SK-N-SH (cell line): ENCODE data around the gene C6orf120. TPM values are rescaled to one million over a fixed set of nuclear protein-coding genes. Genes with fewer than 3 reads are reported as not detected.

ENCODE experiments used
- CTCF ChIA-PET: fragments of 300-600, 350-600 bp; formaldehyde crosslinking; extraction: SDS; loops from one replicate; lab custom pipeline; 2021; lab: Yijun Ruan, JAX
- POLR2A ChIA-PET: fragments of 350-600 bp; sonication (Branson Sonifier 250); formaldehyde crosslinking; extraction: SDS; loops from one replicate; lab custom pipeline; 2020; ENCODE audit warnings: antibody characterized with exemption, inconsistent platforms; lab: Yijun Ruan, JAX
- DNase-seq: peaks from one replicate; pipeline ENCODE4 v3.0.0; 2012
- H2AFZ ChIP-seq: fragments of 200-600 bp; sonication (generic); 2 replicates; pipeline ENCODE4 v1.8.1; 2016; ENCODE audit warnings: antibody characterized with exemption, mild to moderate bottlenecking, low read depth
- H3F3A ChIP-seq: fragments of 200-600 bp; sonication (generic); replicated peaks from 2 replicates; pipeline ENCODE3; 2016; ENCODE audit warnings: antibody characterized with exemption, mild to moderate bottlenecking; ENCODE audit not compliant: insufficient read depth
- H3K27ac ChIP-seq, 2 experiments: fragments of 200-500 bp in 1 of 2; fragments of 200-600 bp in 1 of 2; sonication (Bioruptor generic) in 1 of 2; sonication (generic), shearing (Covaris generic) in 1 of 2; 2 replicates each; pipeline versions ENCODE4 v1.5.1 to v1.6.1; 2014 to 2016; ENCODE audit warnings: low read depth in 2 of 2, inconsistent platforms in 1 of 2, low read length in 1 of 2, mild to moderate bottlenecking in 1 of 2, mixed read lengths in 1 of 2
- H3K27me3 ChIP-seq: fragments of 200-600 bp; sonication (generic), shearing (Covaris generic); 2 replicates; pipeline ENCODE4 v1.6.1; 2016; ENCODE audit warnings: mixed run types; ENCODE audit not compliant: insufficient read depth
- H3K36me3 ChIP-seq, 2 experiments: fragments of 200-500 bp in 1 of 2; fragments of 200-600 bp in 1 of 2; sonication (Bioruptor generic) in 1 of 2; sonication (generic) in 1 of 2; replicated peaks in 1 of 2; 2 replicates each; pipeline versions ENCODE3 to v1.5.1; 2014 to 2016; ENCODE audit warnings: low read length in 1 of 2, mild to moderate bottlenecking in 1 of 2; ENCODE audit not compliant: insufficient read depth in 2 of 2, control insufficient read depth in 1 of 2
- H3K4me1 ChIP-seq, 2 experiments: fragments of 200-500 bp in 1 of 2; fragments of 200-600 bp in 1 of 2; sonication (Bioruptor generic) in 1 of 2; sonication (generic), shearing (Covaris generic) in 1 of 2; 2 replicates each; pipeline versions ENCODE4 v1.5.1 to v1.6.1; 2014 to 2016; ENCODE audit warnings: low read depth in 1 of 2, low read length in 1 of 2, mixed run types in 1 of 2; ENCODE audit not compliant: insufficient read depth in 2 of 2, control insufficient read depth in 1 of 2
- H3K4me2 ChIP-seq: fragments of 200-600 bp; sonication (generic), shearing (Covaris generic); 2 replicates; pipeline ENCODE4 v1.6.1; 2017; ENCODE audit warnings: mixed run types
- H3K4me3 ChIP-seq, 2 experiments: fragments of 200-500 bp in 1 of 2; fragments of 200-600 bp in 1 of 2; sonication (Bioruptor generic) in 1 of 2; sonication (generic), shearing (Covaris generic) in 1 of 2; 2 replicates each; pipeline versions ENCODE4 v1.5.1 to v1.8.1; 2014 to 2016; ENCODE audit warnings: low read depth in 2 of 2, inconsistent platforms in 1 of 2, low read length in 1 of 2, mild to moderate bottlenecking in 1 of 2, mixed read lengths in 1 of 2, moderate library complexity in 1 of 2
- H3K79me2 ChIP-seq: fragments of 200-600 bp; sonication (generic); 2 replicates; pipeline ENCODE4 v1.8.1; 2017; ENCODE audit warnings: mild to moderate bottlenecking; ENCODE audit not compliant: insufficient read depth
- H3K9ac ChIP-seq: fragments of 200-600 bp; sonication (generic); 2 replicates; pipeline ENCODE4 v1.6.1; 2017; ENCODE audit warnings: mixed run types
- H3K9me2 ChIP-seq: fragments of 200-600 bp; sonication (generic); 2 replicates; pipeline ENCODE4 v1.6.1; 2017; ENCODE audit warnings: mixed run types
- H3K9me3 ChIP-seq: fragments of 200-600 bp; sonication (generic); 2 replicates; pipeline ENCODE4 v1.6.1; 2017; ENCODE audit warnings: mixed run types, mild to moderate bottlenecking, moderate library complexity
- H4K20me1 ChIP-seq: fragments of 200-600 bp; sonication (generic); 2 replicates; pipeline ENCODE4 v1.6.1; 2017; ENCODE audit warnings: mild to moderate bottlenecking, mixed run types; ENCODE audit not compliant: insufficient read depth
- FOSL2 ChIP-seq: IDR thresholded peaks from 2 replicates; pipeline ENCODE4 v1.4.0; 2012; ENCODE audit warnings: low read depth, mild to moderate bottlenecking, moderate library complexity, borderline replicate concordance
- FOXM1 ChIP-seq: IDR thresholded peaks from 2 replicates; pipeline ENCODE4 v1.4.0; 2012; ENCODE audit warnings: low read depth, mild to moderate bottlenecking
- GABPA ChIP-seq: IDR thresholded peaks from 2 replicates; pipeline ENCODE4 v1.4.0; 2012; ENCODE audit warnings: low read depth, mild to moderate bottlenecking
- GATA2 ChIP-seq: sonication (generic); formaldehyde crosslinking; IDR thresholded peaks from 2 replicates; pipeline ENCODE4 v1.5.0; 2020; ENCODE audit warnings: mild to moderate bottlenecking, missing genetic modification reagents
- MEF2A ChIP-seq: IDR thresholded peaks from 2 replicates; pipeline ENCODE4 v1.4.0; 2012; ENCODE audit warnings: low read depth, borderline replicate concordance
- MXI1 ChIP-seq: IDR thresholded peaks from 2 replicates; pipeline ENCODE4 v1.6.1; 2012; ENCODE audit warnings: mild to moderate bottlenecking, low read depth, low read length, improper control_type of control experiment
- NFIC ChIP-seq: IDR thresholded peaks from 2 replicates; pipeline ENCODE4 v1.4.0; 2012; ENCODE audit warnings: borderline replicate concordance
- NRF1 ChIP-seq: IDR thresholded peaks from 2 replicates; pipeline ENCODE4 v1.6.1; 2012; ENCODE audit warnings: low read depth, mild to moderate bottlenecking, low read length
- RAD21 ChIP-seq: IDR thresholded peaks from 2 replicates; pipeline ENCODE4 v1.6.1; 2012; ENCODE audit warnings: mild to moderate bottlenecking, low read length
- RFX5 ChIP-seq: IDR thresholded peaks from 2 replicates; pipeline ENCODE4 v1.6.1; 2012; ENCODE audit warnings: mild to moderate bottlenecking, improper control_type of control experiment, low read length
- RXRA ChIP-seq: IDR thresholded peaks from 2 replicates; pipeline ENCODE4 v1.4.0; 2012; ENCODE audit warnings: low read depth, mild to moderate bottlenecking, borderline replicate concordance
- SMC3 ChIP-seq: IDR thresholded peaks from 2 replicates; pipeline ENCODE4 v1.6.1; 2012; ENCODE audit warnings: low read depth, low read length, improper control_type of control experiment
- YY1 ChIP-seq: IDR thresholded peaks from 2 replicates; pipeline ENCODE4 v1.4.0; 2012; ENCODE audit warnings: low read depth, mild to moderate bottlenecking
- WGBS: methylation state at CpG from one replicate; pipeline ENCODE4 v1.1.6; 2017; ENCODE audit warnings: low lambda C conversion rate; 5-methylcytosine and 5-hydroxymethylcytosine counted together
- polyA plus RNA-seq, 3 experiments: library from polyadenylated mRNA; depleted of rRNA; stranded (reverse); fragments of >200 nt; gene quantifications; 2 replicates each; pipeline ENCODE4 v1.2.3, GENCODE V29; 2012
- TF ChIP-seq, protein P1 (sequence below): IDR thresholded peaks from 2 replicates; pipeline ENCODE4 v1.4.0; 2012; ENCODE audit warnings: low read depth, borderline replicate concordance
- TF ChIP-seq, protein P2 (sequence below): fragments of 200-600 bp; sonication (generic); IDR thresholded peaks from 2 replicates; pipeline ENCODE4 v1.6.1; 2017; ENCODE audit warnings: antibody characterized with exemption, mild to moderate bottlenecking, moderate library complexity

The C6orf120 gene
- polyA plus RNA-seq, 1 of the 3 experiments (the other 2 are of a cell fraction) = 10.1 TPM

DNA sequence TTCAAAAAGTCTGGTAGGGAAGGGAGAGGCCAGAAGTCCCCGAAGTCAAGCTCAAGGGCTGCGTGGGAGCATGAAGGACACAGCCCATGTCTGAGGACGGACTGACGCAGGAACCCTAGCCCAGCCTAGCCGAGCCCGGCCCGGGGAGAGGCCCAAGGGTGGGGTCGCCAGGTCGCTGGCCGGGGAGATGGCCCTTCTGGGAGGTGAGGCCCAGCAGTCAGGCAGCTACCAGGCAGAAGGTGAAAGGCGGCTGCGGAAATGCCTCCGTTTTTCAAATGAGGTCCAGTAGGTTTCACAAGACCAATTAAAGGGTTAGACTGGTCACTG, 44.7 kb upstream of the C6orf120 start:
- Histone ChIP-seq H3K27ac (no peak overlapping the region), H3K4me3 (no peak overlapping the region), H3K36me3 (peaks cover 0 to 47% of the 10 kb centered on the region in 2 experiments), H3K4me2 (no peak overlapping the region), H3K9me2 (no peaks in the 10 kb centered on the region), H4K20me1 (no peaks in the 10 kb centered on the region), H3K9me3 (no peaks in the 10 kb centered on the region), H3F3A (no peaks in the 10 kb centered on the region), H3K27me3 (no peaks in the 10 kb centered on the region), H3K79me2 (no peaks in the 10 kb centered on the region), H3K4me1 (no peaks in the 10 kb centered on the region), H2AFZ (no peak overlapping the region), H3K9ac (no peak overlapping the region)
- ChIA-PET POLR2A (no interaction called here), CTCF (interaction anchor here (1.0 kb wide), 1 partner anchor 27 kb away, joined by 5 read pairs; no protein-coding TSS in a partner anchor)
- TF ChIP-seq FOSL2 (no peak), MEF2A (no peak), RAD21 (no peak), GABPA (no peak), NRF1 (no peak), YY1 (no peak), RFX5 (no peak), GATA2 (CRISPR knock-in tag) (no peak), FOXM1 (no peak), RXRA (no peak), SMC3 (no peak)
- TF ChIP-seq, protein P1, sequence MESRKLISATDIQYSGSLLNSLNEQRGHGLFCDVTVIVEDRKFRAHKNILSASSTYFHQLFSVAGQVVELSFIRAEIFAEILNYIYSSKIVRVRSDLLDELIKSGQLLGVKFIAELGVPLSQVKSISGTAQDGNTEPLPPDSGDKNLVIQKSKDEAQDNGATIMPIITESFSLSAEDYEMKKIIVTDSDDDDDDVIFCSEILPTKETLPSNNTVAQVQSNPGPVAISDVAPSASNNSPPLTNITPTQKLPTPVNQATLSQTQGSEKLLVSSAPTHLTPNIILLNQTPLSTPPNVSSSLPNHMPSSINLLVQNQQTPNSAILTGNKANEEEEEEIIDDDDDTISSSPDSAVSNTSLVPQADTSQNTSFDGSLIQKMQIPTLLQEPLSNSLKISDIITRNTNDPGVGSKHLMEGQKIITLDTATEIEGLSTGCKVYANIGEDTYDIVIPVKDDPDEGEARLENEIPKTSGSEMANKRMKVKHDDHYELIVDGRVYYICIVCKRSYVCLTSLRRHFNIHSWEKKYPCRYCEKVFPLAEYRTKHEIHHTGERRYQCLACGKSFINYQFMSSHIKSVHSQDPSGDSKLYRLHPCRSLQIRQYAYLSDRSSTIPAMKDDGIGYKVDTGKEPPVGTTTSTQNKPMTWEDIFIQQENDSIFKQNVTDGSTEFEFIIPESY = no peak
- TF ChIP-seq, protein P2, sequence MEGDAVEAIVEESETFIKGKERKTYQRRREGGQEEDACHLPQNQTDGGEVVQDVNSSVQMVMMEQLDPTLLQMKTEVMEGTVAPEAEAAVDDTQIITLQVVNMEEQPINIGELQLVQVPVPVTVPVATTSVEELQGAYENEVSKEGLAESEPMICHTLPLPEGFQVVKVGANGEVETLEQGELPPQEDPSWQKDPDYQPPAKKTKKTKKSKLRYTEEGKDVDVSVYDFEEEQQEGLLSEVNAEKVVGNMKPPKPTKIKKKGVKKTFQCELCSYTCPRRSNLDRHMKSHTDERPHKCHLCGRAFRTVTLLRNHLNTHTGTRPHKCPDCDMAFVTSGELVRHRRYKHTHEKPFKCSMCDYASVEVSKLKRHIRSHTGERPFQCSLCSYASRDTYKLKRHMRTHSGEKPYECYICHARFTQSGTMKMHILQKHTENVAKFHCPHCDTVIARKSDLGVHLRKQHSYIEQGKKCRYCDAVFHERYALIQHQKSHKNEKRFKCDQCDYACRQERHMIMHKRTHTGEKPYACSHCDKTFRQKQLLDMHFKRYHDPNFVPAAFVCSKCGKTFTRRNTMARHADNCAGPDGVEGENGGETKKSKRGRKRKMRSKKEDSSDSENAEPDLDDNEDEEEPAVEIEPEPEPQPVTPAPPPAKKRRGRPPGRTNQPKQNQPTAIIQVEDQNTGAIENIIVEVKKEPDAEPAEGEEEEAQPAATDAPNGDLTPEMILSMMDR = no peak
- 100% methylated on average over 5 of the region's 13 CpGs for WGBS
- no peak for DNase-seq

GRCh38 chr6:169659820-169660610, 41.9 kb upstream of the C6orf120 start:
- POLR2A ChIA-PET = no interaction called here
- 95% methylated on average over 23 of the region's 26 CpGs for WGBS
- no peak overlapping the region for H3K9ac ChIP-seq
- H3K79me2 ChIP-seq = no peaks in the 10 kb centered on the region
- H3K4me3 ChIP-seq = no peak overlapping the region
- DNase-seq = no peak
- no peak overlapping the region for H3K4me2 ChIP-seq
- H3F3A ChIP-seq = no peaks in the 10 kb centered on the region
- no peaks in the 10 kb centered on the region for H3K9me3 ChIP-seq
- no peak overlapping the region for H3K27ac ChIP-seq
- H3K9me2 ChIP-seq = no peaks in the 10 kb centered on the region
- H4K20me1 ChIP-seq = no peaks in the 10 kb centered on the region
- H2AFZ ChIP-seq = no peak overlapping the region
- CTCF ChIA-PET = no interaction called here
- H3K27me3 ChIP-seq = no peaks in the 10 kb centered on the region
- peaks cover 5 to 61% of the 10 kb centered on the region in 2 experiments for H3K36me3 ChIP-seq
- H3K4me1 ChIP-seq = no peaks in the 10 kb centered on the region
- TF ChIP-seq, protein P2 = no peak
- TF ChIP-seq MXI1 = no peak
- TF ChIP-seq NFIC = no peak
- TF ChIP-seq, all 33 proteins: peak for 0
